ENCODE measurements around the gene MYO7B. TPM values are rescaled to one million over a fixed set of nuclear protein-coding genes. Genes with fewer than 3 reads are reported as not detected.

The MYO7B gene
- total RNA-seq, 1 experiment from 2014 or later = 12.7 TPM

- DNase-seq (ENCODE audit: low read depth) = no peak
These were observed 143.0 kb downstream of the MYO7B start for GRCh38 chr2:127678531-127678930.

DNA sequence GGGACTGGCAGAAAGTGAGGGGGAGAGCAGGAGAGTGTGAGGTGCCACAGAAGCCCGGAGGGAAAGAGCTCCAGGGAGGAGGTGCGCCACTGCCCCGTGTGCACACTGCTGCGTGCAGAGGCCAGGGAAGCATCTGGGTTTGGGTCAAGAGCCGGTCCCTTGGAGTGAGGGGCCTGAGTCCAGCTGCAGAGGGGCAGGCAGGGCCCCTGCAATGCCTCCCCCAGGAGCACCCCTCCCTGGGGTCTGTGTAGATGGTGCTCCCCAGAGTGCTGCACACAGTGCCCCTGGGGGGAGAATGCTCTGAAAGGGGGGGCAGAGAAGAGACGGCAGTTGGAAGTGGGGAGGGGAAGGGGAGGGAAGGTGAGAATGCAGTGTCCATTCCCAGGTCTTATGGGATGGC lies 143.5 kb downstream of the MYO7B start:
- DNase-seq (ENCODE audit: low read depth) = no peak

DNA sequence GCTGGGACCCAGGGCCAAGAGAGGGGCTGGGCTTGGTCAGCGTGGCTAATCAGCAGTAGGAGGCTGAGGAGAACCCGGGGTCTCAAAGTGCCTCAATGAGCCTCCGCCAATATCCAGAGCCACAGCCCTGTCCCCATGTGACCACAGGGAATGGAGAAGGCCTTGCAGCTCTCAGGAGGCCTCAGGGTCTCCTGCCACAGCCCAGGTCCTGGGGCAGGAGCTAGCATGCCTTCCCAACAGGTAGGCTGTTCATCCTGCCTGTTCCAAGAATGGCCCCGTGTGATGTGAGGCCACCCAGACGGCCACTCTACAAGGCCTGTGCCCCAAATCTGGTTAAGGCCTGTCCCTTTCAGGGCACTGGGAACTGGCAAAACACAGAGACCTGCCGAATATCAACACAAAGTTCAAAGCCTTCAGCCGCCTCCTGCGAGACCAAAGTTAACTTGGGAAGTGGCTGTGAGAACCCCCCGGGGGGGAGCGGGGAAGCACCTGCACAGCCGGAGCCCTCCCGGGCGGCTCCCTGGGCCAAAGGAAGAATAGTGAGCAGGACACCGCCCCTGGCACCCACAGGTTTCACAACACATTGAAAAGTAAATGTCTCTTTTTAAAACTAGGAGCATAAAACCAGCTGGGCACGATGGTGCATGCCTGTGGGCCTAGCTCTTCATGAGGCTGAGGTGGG lies 144.3 kb downstream of the MYO7B start:
- no peak for DNase-seq (ENCODE audit: low read depth)

- no peak for DNase-seq (ENCODE audit: low read depth)
These were observed 145.3 kb downstream of the MYO7B start for GRCh38 chr2:127680706-127681287.

DNA sequence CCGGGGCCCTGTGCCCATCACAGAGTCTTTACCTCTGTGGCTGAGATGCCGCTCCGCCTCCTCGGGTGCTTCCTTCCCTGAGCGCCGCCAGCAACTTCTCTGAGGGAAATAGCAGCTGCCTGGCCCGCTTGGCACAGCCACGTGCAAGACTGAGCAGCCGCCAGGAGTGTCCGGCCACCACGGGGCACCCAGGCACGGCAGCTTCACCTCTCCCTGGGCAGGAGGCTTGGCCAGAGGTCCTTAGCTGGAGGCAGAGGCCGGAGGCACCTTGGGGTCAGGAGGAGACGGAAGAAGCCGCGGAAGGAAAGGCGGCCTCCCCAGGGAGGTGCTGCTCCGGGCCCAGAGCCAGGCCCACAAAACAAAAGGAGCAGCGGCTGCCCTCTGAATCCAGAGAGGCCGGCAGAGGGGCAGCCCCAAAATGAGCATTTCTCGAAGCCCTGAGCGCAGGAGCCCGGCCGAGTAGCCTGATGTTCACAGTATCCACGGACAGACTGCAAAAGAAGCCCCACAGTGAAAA lies 145.9 kb downstream of the MYO7B start:
- DNase-seq (ENCODE audit: low read depth) = no peak

DNA sequence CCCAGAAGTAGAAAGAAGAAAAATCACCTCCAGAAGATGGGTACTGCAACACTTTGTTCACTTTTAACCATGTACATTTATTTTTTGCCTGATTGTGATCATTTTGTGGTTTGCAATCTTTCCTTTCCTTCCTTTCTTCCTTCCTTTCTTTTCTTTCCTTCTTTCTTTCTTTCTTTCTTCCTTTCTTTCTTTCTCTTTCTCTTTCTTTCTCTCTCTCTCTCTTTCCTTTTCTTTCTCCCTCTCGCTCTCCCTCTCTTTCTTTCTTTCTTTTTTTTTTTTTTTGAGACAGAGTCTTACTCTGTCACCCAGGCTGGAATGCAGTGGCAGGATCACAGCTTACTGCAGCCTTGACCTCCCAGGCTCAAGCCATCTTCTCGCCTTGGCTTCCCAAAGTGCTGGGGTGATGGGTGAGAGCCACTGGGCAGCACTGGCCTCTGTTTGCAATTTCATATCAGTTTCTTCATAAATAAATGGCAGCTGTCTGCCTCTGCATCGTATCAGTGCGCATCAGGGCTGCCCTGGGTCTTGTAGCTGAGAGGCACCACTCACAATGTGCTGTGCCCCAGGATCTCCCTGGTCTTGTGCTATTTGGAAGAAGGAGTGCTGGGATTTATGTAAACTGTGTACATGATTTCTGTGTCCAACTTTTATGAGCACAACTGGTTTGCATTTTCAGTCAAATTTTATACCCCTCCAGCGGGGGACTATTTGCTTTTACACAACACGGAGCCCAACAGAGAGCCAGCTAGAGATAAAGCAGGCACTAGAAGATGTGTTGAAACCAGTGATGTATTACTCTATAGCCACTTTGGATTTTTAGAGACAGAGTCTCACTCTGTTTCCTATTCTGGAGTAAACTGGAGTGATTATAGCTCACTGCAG lies 146.7 kb downstream of the MYO7B start:
- no peak for DNase-seq (ENCODE audit: low read depth)

- no peak for DNase-seq (ENCODE audit: low read depth)
These were observed 147.6 kb downstream of the MYO7B start for GRCh38 chr2:127683056-127683455.

- no peak for DNase-seq (ENCODE audit: low read depth)
These were observed 148.3 kb downstream of the MYO7B start for GRCh38 chr2:127683757-127684156.

GRCh38 chr2:127685410-127686080 lies 150.1 kb downstream of the MYO7B start:
- DNase-seq (ENCODE audit: low read depth) = no peak

Other genes starting within 250 kb of the MYO7B start
- 43.1 and 45.1 TPM in 2 replicates for gene ERCC3, start 241.5 kb upstream of the MYO7B start, total RNA-seq (2014; rRNA removed; shearing (Covaris generic))
- gene MAP3K2, start 147.7 kb upstream of the MYO7B start, total RNA-seq (2014; rRNA removed; shearing (Covaris generic)) = 27.0 and 31.5 TPM in 2 replicates
- 0.48 TPM in 1 of 2 replicates, not detected in the other for gene PROC, start 117.3 kb upstream of the MYO7B start, total RNA-seq (2014; rRNA removed; shearing (Covaris generic))
- gene IWS1, start 9.2 kb upstream of the MYO7B start, total RNA-seq (2014; rRNA removed; shearing (Covaris generic)) = 53.9 and 54.0 TPM in 2 replicates
- gene GPR17, start 110.5 kb downstream of the MYO7B start, total RNA-seq (2014; rRNA removed; shearing (Covaris generic)) = 0.29 and 0.84 TPM in 2 replicates
- gene LIMS2, start 139.8 kb downstream of the MYO7B start, total RNA-seq (2014; rRNA removed; shearing (Covaris generic)) = 3.3 and 3.8 TPM in 2 replicates
- 8.5 and 9.3 TPM in 2 replicates for gene SFT2D3, start 165.8 kb downstream of the MYO7B start, total RNA-seq (2014; rRNA removed; shearing (Covaris generic))